ENCODE data around the gene FYCO1. TPM values are rescaled to one million over a fixed set of nuclear protein-coding genes. Genes with fewer than 3 reads are reported as not detected.

Gene FYCO1
- total and polyA plus RNA-seq, 2 of the 13 experiments (the other 11 are each of a cell fraction or from before 2014, with no cell fraction given): 2.7 to 4.2 TPM

DNA sequence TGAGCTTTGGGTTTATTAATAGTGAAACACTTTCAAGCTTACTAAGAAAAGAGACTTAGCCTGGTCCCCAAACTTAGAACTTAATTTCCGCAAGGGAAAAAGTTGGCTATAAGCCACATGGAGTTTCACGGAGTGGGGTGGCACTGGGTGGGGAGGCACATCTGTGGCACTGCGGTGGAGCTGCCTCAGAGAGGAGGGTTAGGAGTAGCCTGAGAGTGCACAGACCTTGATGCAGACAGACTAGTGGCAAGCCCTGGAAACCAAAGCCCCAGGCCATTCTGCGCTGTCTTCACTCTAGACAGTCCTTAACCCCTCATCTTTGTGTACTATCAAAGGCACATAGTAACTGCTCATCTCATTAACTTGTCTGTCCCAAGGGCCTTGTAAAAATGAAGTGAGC is 30.4 kb downstream of the FYCO1 start:
- POLR2A ChIA-PET: no interaction called here
- Histone ChIP-seq H3K4me3 (replicated peaks in 1 of 3; ENCODE audit: insufficient read depth in 1 of 3, low read depth in 2 of 3, low read length in 3 of 3) (no peak overlapping the region), H2AFZ (ENCODE audit: low read length) (no peak overlapping the region), H4K20me1 (ENCODE audit: insufficient read depth, low read length) (no peaks in the 10 kb centered on the region; the same call in 1 of the 2 replicates), H3K79me2 (ENCODE audit: insufficient read depth, low read length) (no peaks in the 10 kb centered on the region), H3K4me2 (ENCODE audit: low read depth, low read length) (no peak overlapping the region), H3K9me3 (ENCODE audit: low read length) (no peaks in the 10 kb centered on the region), H3K27ac (ENCODE audit: extremely low read length, insufficient read depth, low read length) (no peak overlapping the region), H3K27me3 (ENCODE audit: control insufficient read depth in 1 of 2, insufficient read depth in 2 of 2, low read length in 2 of 2) (no peaks in the 10 kb centered on the region), H3K36me3 (replicated peaks in 1 of 2; ENCODE audit: control insufficient read depth in 1 of 2, insufficient read depth in 2 of 2, low read length in 2 of 2) (peaks cover 42 to 82% of the 10 kb centered on the region in 2 experiments), H3K4me1 (ENCODE audit: insufficient read depth, low read length) (no peaks in the 10 kb centered on the region), H3K9ac (ENCODE audit: insufficient read depth, low read depth, low read length) (no peak overlapping the region)
- CTCF ChIA-PET (ENCODE audit: low intra/inter-chr PET ratio, low total read pairs): no interaction called here
- DNase-seq (ENCODE audit: low spot score) (no peak), ATAC-seq (no peak), FAIRE-seq (no peak)
- WGBS (ENCODE audit: low lambda C conversion rate): 100% methylated on average over 3 of the region's 4 CpGs
- intact Hi-C loops (cut with micrococcal nuclease; ENCODE audit: unreplicated experiment): no loop called here
- TF ChIP-seq FUBP1 (CRISPR knock-in tag; IDR thresholded peaks at IDR 0.05; ENCODE audit: borderline replicate concordance) (no peak), ZNF264 (CRISPR knock-in tag; IDR thresholded peaks at IDR 0.05) (no peak), ZNF407 (CRISPR knock-in tag; IDR thresholded peaks at IDR 0.05; ENCODE audit: not compliant biosample characterization) (no peak), NR2F2 (IDR thresholded peaks at IDR 0.05; ENCODE audit: borderline replicate concordance, low read depth) (no peak), CREB3 (CRISPR knock-in tag; IDR thresholded peaks at IDR 0.05) (no peak), SATB2 (CRISPR knock-in tag; IDR thresholded peaks at IDR 0.05) (no peak)
- in situ Hi-C loops (cut with HindIII; ENCODE audit: extremely low pct_ligation_motif_present, low pct_unique_long_range_greater_than_20kb): no loop called here
- BruUV-seq (replicated peaks): no TSS peak

Measured in HepG2 (cell line).